Left lung (tissue), 10 donors: ENCODE data around the gene IYD. TPM values are rescaled to one million over a fixed set of nuclear protein-coding genes. Genes with fewer than 3 reads are reported as not detected.
A peak's percentile ranks its signal among the peaks of the same experiment; 100 is the strongest.
"Not testable (repeated sequence)": the region's sequence is repeated elsewhere in the genome, so short reads cannot be mapped to it uniquely, and the experiment has no call there.

Experiments
- ATAC-seq: fragments of 200-7000 bp; cut with Tn5 transposase; one replicate; pipeline ENCODE4 v1.9.1; 2020; ENCODE audit warnings: moderate library complexity
- DNase-seq, 4 donors: peaks; one replicate each; pipeline ENCODE4 v3.0.0-alpha.2; 2013 to 2020
- H3K27ac ChIP-seq, 2 donors: fragments of 200-600 bp; sonication (generic) in 1 of 2; one replicate each; pipeline versions ENCODE4 v1.5.0 to v1.8.0; 2020 to 2021
- H3K27me3 ChIP-seq, 2 donors: fragments of 200-600 bp; sonication (generic) in 1 of 2; one replicate each; pipeline versions ENCODE4 v1.5.0 to v1.8.0; 2020 to 2021
- H3K36me3 ChIP-seq, 2 donors: fragments of 200-600 bp; sonication (generic) in 1 of 2; one replicate each; pipeline versions ENCODE4 v1.5.0 to v1.8.0; 2020 to 2021
- H3K4me1 ChIP-seq, 2 donors: fragments of 200-600 bp; one replicate each; pipeline ENCODE4 v1.8.0; 2021
- H3K4me3 ChIP-seq, 2 donors: fragments of 200-600 bp; sonication (generic) in 1 of 2; one replicate each; pipeline versions ENCODE4 v1.5.0 to v1.8.0; 2020 to 2021; ENCODE audit warnings: mild to moderate bottlenecking in 1 of 2
- H3K9me3 ChIP-seq, 2 donors: fragments of 200-600 bp; sonication (generic) in 1 of 2; one replicate each; pipeline versions ENCODE4 v1.5.0 to v1.8.0; 2020 to 2021
- intact Hi-C, 2 donors: fragments of 100-400 bp; cut with DNase I; formaldehyde crosslinking; loops; one replicate each; pipeline versions ENCODE4 v1.11.2 to v1.14.2; 2022
- polyA plus RNA-seq, 6 donors: library from polyadenylated mRNA; unstranded; fragments of 120-200 nt; gene quantifications; one replicate each; pipeline ENCODE4 v1.2.1, GENCODE V29; 2013; ENCODE audit not compliant: insufficient read length in 6 of 6
- total RNA-seq, 2 donors: library from RNA; stranded (reverse); fragmentation: NEBNext Ultra II Directional; extraction: Animal tissue kit (Norgen Biotek cat#: 25700); gene quantifications; one replicate each; pipeline ENCODE4 v1.2.1, GENCODE V29; 2021
- TF ChIP-seq, protein P1 (sequence below), 2 donors: fragments of 200-600 bp; sonication (generic) in 1 of 2; IDR thresholded peaks; one replicate each; pipeline versions ENCODE4 v1.5.0 to v1.8.0; 2021; ENCODE audit warnings: antibody characterized with exemption in 2 of 2
- donor health status: DM: no; HTN: yes; CAD: no.
- donor health status: DM: no; HTN: no; CAD: no.

Gene IYD
- total and polyA plus RNA-seq, 8 donors, result 1.3 to 7.7 (median 2.9) TPM

DNA sequence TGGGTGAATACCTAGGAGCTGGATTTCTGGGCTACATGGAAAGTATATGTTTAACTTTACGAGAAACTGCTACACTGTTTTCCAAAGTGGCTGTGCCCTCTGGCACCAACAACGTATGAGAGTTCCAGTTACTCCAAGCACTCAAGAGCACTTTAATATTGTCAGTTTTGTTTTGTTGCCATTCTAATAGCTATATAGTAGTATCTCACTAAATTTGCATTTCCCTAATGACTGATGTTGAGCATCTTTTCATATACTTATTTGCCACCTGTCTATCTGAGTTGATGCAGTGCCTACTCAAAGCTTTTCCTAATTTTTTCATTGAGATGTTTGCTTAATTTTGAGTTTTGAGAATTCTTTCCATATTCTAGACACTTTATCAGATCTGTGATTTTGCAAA is 76.7 kb downstream of the IYD start:
- H3K4me3 ChIP-seq, result no peak overlapping the region
- H3K4me1 ChIP-seq, result no peaks in the 10 kb centered on the region
- DNase-seq (no peak), ATAC-seq (no peak)
- no peaks in the 10 kb centered on the region for H3K27me3 ChIP-seq
- no peak overlapping the region for H3K27ac ChIP-seq
- intact Hi-C loops, result no loop called here
- H3K36me3 ChIP-seq, result no peaks in the 10 kb centered on the region
- TF ChIP-seq, protein P1, sequence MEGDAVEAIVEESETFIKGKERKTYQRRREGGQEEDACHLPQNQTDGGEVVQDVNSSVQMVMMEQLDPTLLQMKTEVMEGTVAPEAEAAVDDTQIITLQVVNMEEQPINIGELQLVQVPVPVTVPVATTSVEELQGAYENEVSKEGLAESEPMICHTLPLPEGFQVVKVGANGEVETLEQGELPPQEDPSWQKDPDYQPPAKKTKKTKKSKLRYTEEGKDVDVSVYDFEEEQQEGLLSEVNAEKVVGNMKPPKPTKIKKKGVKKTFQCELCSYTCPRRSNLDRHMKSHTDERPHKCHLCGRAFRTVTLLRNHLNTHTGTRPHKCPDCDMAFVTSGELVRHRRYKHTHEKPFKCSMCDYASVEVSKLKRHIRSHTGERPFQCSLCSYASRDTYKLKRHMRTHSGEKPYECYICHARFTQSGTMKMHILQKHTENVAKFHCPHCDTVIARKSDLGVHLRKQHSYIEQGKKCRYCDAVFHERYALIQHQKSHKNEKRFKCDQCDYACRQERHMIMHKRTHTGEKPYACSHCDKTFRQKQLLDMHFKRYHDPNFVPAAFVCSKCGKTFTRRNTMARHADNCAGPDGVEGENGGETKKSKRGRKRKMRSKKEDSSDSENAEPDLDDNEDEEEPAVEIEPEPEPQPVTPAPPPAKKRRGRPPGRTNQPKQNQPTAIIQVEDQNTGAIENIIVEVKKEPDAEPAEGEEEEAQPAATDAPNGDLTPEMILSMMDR (IDR thresholded peaks at IDR 0.05), result no peak
- H3K9me3 ChIP-seq, result no peaks in the 10 kb centered on the region

DNA sequence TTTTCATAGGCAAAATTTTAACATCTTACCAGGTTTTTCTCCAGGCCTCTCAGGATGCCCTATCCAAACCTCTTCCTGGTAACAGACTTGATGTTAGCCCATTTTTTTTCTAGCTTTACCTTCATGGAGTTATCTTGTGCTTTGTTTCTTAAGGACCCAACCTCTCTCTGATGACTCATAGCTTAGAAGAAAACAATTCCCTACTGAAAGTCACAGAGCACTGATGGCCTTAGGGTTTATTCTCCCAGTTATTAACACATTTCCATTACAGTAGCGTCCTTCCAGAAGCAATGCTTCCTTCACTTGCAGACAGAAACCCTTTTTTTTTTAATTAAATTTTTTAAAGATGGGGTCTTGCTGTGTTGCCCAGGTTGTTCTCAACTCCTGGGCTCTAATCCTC is 79.4 kb downstream of the IYD start:
- ATAC-seq (no peak), DNase-seq (no peak)
- Histone ChIP-seq H3K4me1 (no peaks in the 10 kb centered on the region), H3K9me3 (no peaks in the 10 kb centered on the region), H3K4me3 (no peak overlapping the region), H3K27ac (no peak overlapping the region), H3K36me3 (no peaks in the 10 kb centered on the region), H3K27me3 (no peaks in the 10 kb centered on the region)
- TF ChIP-seq, protein P1 (IDR thresholded peaks at IDR 0.05), result no peak
- intact Hi-C loops, result no loop called here

DNA sequence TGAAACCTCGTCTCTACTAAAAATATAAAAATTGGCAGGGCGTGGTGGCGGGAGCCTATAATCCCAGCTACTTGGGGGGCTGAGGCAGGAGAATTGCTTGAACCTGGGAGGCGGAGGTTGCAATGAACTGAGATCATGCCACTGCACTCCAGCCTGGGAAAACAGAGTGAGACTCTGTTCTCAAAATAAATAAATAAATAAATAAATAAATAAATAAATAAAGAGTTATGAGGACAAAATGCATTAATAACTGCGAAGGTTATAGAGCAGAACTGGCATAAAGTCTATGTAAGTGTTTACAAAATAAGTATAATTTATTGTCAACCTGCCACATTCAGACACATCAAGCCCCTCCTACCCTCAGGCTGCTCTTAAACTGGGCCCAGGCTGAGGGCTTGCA is 80.2 kb downstream of the IYD start:
- H3K27ac ChIP-seq, H3K27me3 ChIP-seq, DNase-seq, H3K4me1 ChIP-seq, H3K9me3 ChIP-seq, H3K36me3 ChIP-seq, intact Hi-C loops, ATAC-seq, H3K4me3 ChIP-seq: not testable (repeated sequence)

DNA sequence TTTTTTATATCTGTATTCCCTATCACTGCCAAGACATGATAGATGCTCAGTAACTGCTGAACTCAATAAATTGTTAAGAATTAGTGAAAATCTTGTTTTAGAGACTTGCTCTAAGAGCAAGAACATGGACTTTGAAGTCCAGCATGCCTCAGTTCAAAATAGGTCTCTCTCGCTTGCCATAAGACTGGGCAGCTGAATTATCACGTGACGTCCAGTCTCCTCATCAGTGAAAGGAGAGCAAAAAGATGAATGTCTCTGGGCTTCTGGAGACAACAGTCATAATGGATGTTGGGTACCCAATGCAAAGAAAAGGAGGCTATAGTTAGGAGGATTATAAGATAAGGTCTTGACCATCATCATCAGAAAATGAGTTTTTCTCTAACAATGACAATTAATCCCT is 82.1 kb downstream of the IYD start:
- Histone ChIP-seq H3K4me3 (no peak overlapping the region), H3K4me1 (no peaks in the 10 kb centered on the region), H3K27me3 (no peaks in the 10 kb centered on the region), H3K36me3 (no peaks in the 10 kb centered on the region), H3K9me3 (no peaks in the 10 kb centered on the region), H3K27ac (no peak overlapping the region)
- TF ChIP-seq, protein P1 (IDR thresholded peaks at IDR 0.05), result no peak
- ATAC-seq (no peak), DNase-seq (no peak)
- intact Hi-C loops, result no loop called here

DNA sequence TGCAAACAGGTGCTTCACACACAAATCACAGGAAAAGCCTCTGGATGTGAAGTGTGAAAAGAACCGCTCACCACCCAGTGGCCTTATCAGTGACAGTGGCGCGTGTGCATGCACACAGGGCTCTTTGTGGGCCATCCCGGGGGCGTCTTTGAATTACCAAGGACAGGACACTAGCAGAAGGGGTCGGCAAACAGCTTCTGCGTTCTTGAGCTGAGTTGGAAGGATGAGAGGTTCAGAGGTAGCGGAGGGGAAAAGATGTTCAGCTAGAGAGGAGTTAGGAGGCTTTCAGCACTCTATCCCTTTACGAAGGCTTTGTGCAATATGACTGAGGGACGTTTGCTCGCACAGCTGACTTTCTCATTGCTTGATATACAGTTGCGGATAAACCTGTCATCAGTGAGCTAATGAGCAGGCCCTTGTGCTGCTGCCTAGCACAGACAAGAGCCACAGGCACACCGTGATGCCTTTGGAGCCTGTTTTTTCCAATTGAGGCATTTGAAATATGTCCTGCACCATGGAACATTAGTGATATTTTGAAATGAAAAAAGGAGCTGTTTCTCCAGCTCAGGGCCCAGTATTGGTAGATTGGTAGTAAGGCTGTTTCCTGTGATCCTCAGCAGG is 83.1 kb downstream of the IYD start:
- intact Hi-C loops, result no loop called here
- TF ChIP-seq, protein P1 (IDR thresholded peaks at IDR 0.05), result no peak
- Histone ChIP-seq H3K4me1 (no peaks in the 10 kb centered on the region), H3K36me3 (no peaks in the 10 kb centered on the region), H3K4me3 (no peak overlapping the region), H3K27ac (peak overlapping the region in 1 of 2 donors; percentile 41), H3K27me3 (no peaks in the 10 kb centered on the region), H3K9me3 (no peaks in the 10 kb centered on the region)
- DNase-seq, result no peak
- no peak for ATAC-seq
